IPS-18c (cell line): ENCODE results near the gene PRDX6.
"Not testable (repeated sequence)": the region's sequence is repeated elsewhere in the genome, so short reads cannot be mapped to it uniquely, and the experiment has no call there.

Source experiments
- H3K4me3 ChIP-seq: 2 replicates; pipeline ENCODE4 v1.7.0; 2013; ENCODE audit warnings: low read depth, mild to moderate bottlenecking, low read length, moderate library complexity; ENCODE audit not compliant: insufficient read depth
- H3K9me3 ChIP-seq: one replicate; pipeline ENCODE4 v1.6.1; 2013; ENCODE audit warnings: mild to moderate bottlenecking, low read length, moderate library complexity; ENCODE audit not compliant: control insufficient read depth, insufficient read depth

PRDX6 gene

GRCh38 chr1:173454966-173455524 lies 22.1 kb upstream of the PRDX6 start:
- H3K9me3 ChIP-seq = no peaks in the 10 kb centered on the region
- H3K4me3 ChIP-seq = no peak overlapping the region

- no peak overlapping the region; the same call in 1 of the 2 replicates for H3K4me3 ChIP-seq
- no peaks in the 10 kb centered on the region for H3K9me3 ChIP-seq
These were observed 17.2 kb upstream of the PRDX6 start for GRCh38 chr1:173459885-173460284.

- not testable (repeated sequence) for H3K9me3 ChIP-seq, H3K4me3 ChIP-seq
These were observed 14.5 kb upstream of the PRDX6 start for GRCh38 chr1:173462666-173463065.

- not testable (repeated sequence) for H3K9me3 ChIP-seq, H3K4me3 ChIP-seq
These were observed 12.9 kb upstream of the PRDX6 start for GRCh38 chr1:173464185-173464584.

- Histone ChIP-seq H3K9me3 (peaks cover 15% of the 10 kb centered on the region), H3K4me3 (no peak overlapping the region)
These were observed 9.7 kb upstream of the PRDX6 start for GRCh38 chr1:173467426-173467825.

- peaks cover 15% of the 10 kb centered on the region for H3K9me3 ChIP-seq
- H3K4me3 ChIP-seq = no peak overlapping the region
These were observed 7.5 kb upstream of the PRDX6 start for GRCh38 chr1:173469656-173470055.

DNA sequence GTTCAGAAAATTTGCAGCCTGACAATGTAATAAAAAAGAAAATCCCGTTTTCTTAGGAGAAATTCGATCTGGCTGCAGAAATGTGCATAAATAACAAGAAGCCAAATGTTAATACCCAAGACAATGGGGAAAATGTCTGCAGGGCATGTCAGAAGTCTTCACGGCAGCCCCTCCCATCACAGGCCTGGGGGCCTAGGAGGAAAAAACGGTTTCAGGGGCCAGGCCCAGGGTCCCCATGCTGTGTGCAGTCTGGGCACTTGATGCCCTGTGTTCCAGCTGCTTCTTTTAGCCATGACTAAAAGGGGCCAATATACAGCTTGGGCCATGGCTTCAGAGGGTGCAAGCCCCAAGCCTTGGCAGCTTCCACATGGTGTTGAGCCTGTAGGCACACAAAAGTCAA lies 6.5 kb upstream of the PRDX6 start:
- peaks cover 15% of the 10 kb centered on the region for H3K9me3 ChIP-seq
- no peak overlapping the region for H3K4me3 ChIP-seq

- Histone ChIP-seq H3K4me3 (no peak overlapping the region), H3K9me3 (peaks cover 15% of the 10 kb centered on the region)
These were observed 3.5 kb upstream of the PRDX6 start for GRCh38 chr1:173473599-173474011.

DNA sequence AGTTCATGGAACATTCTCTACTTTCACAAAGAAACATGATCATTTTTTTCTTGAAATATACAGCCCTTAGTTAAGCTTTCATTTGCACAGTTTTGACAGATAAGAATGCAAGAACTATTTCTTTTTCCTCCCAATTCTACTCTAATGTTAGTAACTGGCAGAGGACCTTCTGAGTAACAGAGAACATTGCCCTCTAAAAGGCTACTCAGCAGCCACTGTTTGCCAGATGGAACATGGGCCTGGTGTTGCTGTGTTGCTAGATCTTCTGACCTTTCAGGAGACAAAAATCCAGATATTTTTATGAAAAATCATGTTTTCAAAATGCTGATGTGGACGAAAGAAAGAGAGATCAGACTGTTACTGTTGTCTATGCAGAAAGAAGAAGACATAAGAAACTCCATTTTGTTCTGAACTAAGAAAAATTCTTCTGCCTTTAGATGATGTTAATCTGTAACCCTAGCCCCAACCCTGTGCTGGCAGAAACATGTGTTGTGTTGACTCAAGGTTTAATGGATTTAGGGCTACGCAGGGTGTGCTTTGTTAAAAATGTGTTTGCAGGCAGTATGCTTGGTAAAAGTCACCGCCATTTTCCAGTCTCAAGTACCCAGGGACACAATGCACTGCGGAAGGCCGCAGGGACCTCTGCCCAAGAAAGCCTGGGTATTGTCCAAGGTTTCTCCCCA lies 2.9 kb upstream of the PRDX6 start:
- H3K4me3 ChIP-seq = no peak overlapping the region
- peaks cover 15% of the 10 kb centered on the region for H3K9me3 ChIP-seq

DNA sequence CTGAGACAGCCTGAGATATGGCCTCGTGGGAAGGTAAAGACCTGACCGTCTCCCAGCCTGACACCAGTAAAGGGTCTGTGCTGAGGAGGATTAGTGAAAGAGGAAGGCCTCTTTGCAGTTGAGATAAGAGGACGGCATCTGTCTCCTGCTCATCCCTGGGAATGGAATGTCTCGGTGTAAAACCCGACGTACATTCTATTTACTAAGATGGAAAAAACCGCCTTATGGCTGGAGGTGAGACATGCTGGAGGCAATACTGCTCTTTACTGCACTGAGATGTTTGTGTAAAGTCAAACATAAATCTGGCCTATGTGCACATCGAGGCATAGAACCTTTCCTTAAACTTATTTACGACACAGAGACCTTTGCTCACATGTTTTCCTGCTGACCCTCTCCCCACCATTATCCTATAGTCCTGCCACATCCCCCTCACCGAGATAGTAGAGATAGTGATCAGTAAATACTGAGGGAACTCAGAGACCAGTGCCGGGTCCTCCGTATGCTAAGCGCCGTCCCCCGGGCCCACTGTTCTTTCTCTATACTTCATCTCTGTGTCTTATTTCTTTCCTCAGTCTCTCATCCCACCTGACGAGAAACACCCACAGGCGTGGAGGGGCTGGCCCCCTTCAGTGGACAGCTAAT lies 2.2 kb upstream of the PRDX6 start:
- peaks cover 15% of the 10 kb centered on the region for H3K9me3 ChIP-seq
- H3K4me3 ChIP-seq = not testable (repeated sequence)

DNA sequence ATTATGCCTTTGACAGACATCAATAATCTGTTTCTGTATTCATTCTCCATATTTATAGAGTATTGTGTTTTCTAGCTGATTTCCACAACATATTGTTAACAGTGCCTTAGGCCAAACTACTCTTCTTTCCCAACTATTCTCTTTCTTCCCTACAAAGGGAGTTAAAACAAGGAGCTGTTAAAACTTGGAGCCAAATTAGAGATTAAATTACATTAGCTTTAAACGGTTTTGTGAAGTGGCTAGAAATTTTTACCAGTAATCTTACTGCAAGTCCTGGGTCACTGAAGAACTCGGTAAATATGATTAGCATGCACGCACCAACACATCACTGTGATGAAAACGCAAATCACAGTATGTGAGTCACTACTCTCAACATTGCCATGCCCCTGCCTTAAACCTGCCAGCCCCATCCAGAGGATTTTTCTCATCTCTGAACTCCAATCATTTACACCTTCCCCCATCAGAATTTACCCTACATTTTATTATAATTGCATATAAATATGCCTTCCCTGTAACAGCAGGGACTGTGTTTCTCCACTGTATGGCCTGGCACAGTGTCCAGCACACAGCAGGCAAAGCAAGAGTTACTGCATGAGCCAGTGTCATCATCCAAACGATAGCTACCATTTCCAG lies 1.5 kb upstream of the PRDX6 start:
- H3K4me3 ChIP-seq = peak overlapping the region; percentile 90
- peaks cover 10% of the 10 kb centered on the region for H3K9me3 ChIP-seq

GRCh38 chr1:173476197-173476664 lies 904 bp upstream of the PRDX6 start:
- H3K4me3 ChIP-seq = peak overlapping the region; percentile 90
- H3K9me3 ChIP-seq = peaks cover 4% of the 10 kb centered on the region

DNA sequence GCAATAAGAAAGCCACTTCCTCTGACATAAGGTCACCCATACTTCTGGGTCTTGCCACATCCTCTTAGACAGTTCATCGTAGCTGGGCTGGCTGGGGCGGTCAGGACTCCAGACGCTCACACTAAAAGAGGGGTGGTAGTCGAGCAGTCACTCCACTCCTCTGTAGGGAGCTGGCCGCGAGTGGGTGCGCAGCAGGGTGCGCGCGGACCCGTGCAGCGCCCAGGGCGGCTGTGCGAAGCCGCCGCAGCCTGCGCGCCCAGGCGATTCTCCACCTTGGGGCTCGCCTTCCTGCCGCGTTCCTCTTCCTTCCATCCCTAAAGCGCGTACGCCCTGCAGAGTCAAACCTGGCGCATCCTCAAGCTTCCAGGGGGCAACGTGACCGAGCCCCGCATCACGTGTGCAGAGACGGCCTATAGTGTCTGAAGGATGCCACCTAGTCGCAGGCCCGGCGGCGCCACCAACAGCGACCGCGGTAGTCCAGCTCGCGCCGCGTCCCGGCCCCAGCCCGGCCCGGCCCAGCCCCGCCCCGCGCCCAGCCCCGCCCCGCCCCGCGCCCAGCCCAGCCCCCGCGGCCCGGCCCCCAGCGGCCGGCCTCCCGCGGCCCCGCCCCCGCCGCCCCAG lies 360 bp upstream of the PRDX6 start:
- peak overlapping the region; percentile 90 for H3K4me3 ChIP-seq
- peaks cover 2% of the 10 kb centered on the region for H3K9me3 ChIP-seq

DNA sequence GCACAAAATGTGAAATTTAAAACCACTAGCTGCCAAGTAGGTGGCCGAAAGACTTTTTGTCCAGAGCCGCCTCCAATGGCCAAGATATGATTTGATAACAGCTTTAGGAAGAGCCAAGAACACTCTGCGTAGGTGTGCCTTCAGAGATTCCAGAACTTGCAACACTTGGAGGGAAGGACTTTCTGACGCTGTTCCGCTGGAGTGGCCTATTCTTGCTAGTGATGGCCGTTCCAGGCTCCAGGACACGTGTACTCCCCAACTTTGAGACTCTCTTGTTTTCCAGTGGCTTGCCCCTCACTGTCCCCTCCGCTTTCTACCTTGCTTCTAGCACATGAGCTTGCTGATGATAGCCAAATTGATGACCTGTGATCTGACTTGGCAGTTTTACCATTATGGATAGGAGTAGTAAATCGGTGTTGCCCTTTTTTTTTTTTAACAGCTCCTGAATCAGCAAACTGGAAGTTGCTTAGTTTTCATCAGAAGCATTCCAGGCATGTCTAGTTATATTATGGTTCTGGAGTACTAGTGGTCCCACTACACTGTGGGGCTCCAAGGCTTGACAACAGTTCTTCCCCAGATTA lies 1.0 kb downstream of the PRDX6 start:
- H3K4me3 ChIP-seq = peak overlapping the region; percentile 77
- H3K9me3 ChIP-seq = no peaks in the 10 kb centered on the region

DNA sequence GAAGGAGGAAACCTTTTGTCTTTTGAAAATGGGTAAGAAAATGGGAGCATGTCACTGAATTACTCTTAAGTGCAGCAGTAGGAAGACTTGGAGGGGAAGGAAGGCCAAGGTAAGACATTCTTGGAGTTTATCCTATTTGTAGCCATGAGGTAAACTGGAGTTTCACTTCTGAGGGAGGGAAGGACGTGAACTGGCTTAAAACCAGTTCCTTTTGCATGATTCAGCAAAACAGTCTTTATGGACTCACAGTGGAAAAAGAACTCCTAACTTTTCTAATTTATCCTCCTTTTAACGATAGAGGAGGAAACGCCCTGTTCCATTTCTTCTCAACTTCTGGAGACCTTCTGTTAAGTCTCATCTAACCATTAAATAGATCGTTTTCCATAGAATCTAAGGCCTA lies 2.5 kb downstream of the PRDX6 start:
- H3K9me3 ChIP-seq = no peaks in the 10 kb centered on the region
- peak overlapping the region; percentile 22 for H3K4me3 ChIP-seq

DNA sequence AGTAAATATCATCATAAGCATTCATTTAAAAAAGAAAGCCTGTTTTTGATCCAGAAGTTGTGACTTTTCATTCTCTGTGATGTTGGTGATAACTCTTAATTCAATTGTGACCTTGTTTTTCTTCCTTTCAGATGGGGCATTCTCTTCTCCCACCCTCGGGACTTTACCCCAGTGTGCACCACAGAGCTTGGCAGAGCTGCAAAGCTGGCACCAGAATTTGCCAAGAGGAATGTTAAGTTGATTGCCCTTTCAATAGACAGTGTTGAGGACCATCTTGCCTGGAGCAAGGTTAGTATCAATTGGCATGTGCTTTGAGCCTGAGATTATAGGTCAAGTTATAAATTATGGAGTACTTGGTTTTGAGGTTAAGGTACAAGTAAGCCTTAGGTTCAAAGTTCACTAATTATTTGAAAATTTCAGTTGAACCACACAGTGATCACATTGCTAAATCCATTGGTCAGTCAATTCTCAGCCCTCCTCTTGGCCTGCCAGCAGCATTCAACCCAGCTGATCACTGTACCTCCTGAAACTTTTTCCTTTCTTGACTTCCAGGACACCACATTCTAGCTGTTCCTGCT lies 4.1 kb downstream of the PRDX6 start:
- Histone ChIP-seq H3K9me3 (no peaks in the 10 kb centered on the region), H3K4me3 (no peak overlapping the region)

- Histone ChIP-seq H3K4me3 (no peak overlapping the region), H3K9me3 (no peaks in the 10 kb centered on the region)
These were observed 5.5 kb downstream of the PRDX6 start for GRCh38 chr1:173482683-173483082.
